Hypothalamus (tissue), 51 donors: Measurements from ENCODE around the gene GPHN.
"Not testable (repeated sequence)": the region's sequence is repeated elsewhere in the genome, so short reads cannot be mapped to it uniquely, and the experiment has no call there.

ENCODE experiments used
- DNase-seq, 51 donors: peaks; one replicate each; lab custom pipeline; 2025; lab: John Stamatoyannopoulos, UW

Gene GPHN

DNA sequence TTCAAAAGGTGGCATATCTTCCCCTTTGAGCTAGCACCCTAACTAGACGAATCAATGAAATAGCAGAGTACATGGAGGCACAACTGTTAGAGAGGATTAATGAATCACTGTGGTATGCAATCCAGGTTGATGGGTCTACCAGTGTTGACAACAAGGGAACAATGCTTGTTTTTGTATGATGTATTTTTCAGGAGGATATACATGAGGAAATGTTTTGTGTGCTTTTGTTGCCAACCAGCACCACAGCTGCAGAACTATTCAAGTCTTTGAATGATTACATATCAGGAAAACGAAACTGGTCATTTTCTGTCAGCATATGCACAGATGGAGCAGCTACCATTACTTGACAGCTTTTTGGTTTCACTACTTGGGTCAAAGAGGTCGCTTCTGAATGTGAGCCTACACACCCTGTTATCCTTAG, 142.6 kb downstream of the GPHN start:
- no peak for DNase-seq

DNA sequence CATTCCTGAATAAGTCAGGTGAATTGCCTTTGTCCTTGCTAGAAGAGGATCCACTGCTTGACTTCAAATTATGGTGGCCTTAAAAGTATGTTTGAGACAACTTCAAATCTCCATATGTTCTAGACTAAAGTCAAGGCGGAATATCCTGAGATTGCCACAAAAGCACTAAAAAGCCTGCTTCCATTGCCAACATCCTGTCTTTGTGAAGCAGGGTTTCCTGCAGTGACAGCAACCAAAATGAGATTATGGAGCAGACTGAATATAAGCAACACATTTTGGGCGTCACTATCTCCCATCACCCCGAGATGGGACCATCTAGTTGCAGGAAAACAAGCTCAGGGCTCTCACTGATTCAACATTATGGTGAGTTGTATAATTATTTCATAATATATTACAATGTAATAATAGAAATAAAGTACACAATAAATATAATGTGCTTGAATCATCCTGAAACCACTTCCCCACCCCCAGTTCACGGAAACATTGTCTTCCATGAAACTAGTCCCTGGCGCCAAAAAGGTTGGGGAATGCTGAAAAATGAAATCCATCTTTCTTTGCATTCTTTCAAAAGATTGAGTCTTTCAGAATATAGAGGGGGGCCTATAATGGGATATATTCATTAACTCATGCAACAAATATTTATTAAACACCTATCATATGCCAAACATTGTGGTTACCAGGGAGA, 143.7 kb downstream of the GPHN start:
- no peak for DNase-seq

DNA sequence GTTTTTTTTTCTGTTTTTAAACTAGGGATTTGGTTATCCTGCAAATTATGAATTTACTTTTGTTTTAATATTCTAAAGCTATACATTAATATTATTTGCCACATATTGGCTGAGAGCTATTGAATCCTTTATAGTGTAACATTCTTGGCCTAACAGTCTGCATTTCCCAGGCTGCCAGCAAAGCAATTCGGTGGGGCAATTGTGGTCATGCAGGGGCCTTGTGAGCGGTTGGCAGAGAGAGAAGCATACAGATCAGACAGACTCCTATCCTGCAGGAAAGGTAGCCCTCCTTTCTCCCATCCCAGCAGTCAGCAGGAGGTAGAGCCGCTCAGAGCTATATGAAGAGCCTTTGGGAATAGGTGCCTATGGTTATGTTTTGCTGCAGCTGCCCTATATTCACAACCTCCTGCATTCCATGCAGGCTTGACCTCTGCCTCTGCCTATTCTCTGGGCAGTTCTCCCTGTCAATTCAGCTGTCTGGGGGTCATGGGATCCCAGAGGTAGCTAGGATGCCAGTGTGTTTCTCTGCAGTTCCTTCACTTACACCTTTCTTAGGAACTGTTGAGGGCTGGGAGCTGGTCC, 144.7 kb downstream of the GPHN start:
- DNase-seq = peak in 9 of 51 donors; percentile 1 to 20 (median 8)

DNA sequence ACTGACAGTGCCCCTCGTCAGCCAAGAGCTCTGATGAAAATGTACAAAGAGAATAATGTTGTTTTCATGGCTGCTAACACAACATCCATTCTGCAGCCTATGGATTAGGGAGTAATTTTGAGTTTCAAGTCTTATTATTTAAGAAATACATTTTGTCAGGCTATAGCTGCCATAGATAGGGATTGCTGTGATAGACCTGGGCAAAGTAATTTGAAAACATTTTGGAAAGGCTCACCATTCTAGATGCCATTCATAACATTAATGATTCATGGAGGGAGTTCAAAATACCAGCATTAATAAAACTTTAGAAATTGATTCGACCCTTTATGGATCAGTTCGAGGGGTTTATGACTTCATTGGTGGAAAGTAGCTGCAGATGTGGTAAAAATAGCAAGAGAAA, 149.8 kb downstream of the GPHN start:
- DNase-seq = no peak

DNA sequence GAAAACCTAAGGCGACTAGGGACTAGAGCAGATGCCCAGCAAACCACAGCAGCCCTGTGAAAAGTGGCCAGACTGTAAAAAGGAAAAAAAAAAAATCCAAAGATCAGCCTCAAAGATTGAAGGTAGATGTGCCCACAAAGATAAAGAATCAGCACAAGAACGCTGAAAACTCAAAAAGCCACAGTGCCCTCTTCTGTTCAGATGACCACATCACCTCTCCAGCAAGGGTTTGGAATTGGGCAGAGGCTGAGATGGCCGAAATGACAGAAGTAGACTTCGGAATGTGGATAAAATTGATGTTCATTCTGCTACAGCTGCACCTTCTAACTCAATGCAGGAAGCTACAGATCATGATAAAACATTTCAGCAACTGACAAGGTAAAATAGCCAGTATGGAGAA, 154.4 kb downstream of the GPHN start:
- no peak for DNase-seq

DNA sequence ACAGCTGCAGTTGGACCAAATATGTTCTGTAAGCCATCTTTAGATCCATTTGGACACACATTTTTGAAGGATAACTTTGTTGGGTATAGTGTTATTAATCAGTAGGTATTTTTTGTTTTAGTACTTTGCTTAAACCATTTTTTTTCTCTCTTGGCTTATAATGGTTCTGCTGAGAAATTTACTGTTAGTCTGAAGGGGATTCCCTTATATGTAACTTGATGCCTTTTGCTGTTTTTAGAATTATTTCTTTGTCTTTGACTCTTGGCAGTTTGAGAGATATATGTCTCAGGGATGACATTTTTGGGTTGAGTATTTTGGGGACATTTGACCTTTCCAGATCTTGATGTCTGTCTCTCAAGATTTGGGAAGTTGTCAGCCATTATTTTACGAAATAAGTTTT, 169.8 kb downstream of the GPHN start:
- DNase-seq = no peak

DNA sequence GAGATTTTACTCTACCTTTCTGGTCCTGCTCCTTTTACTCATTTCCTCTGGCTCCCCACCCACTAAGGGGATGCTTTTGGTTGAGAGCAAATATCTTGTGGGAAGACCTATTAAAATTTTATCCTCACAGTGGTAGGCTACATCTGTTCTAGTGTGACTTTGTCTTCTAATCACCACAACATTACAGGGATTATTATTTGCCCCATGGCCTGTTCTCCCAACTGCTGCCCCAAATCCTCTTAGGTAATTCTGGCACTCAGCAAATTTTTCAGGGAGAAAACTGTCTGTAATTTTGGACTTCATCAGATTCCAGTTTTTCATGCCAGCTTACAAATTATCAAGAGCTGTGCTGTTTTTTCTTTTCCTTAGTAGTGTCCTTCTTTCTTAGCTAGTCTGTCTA, 172.3 kb downstream of the GPHN start:
- no peak for DNase-seq

DNA sequence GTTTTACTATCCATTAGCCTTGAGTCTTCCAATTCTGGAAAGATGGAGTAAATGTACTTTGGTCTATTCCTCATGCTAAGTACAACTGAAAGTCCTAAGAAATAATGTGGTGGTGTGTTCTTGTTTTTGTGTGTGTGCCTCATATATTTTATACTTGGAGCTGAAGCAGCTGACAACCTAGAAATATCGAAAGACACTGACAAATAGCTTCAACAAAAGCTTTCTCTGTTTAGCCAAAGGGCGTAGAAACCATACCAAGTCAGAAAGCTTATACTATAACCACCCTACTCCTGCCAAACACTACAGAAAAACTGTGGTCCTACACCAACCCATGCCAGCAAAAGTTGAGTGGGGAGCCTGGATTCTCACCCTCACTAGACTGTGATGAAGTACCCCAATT, 188.4 kb downstream of the GPHN start:
- no peak for DNase-seq

DNA sequence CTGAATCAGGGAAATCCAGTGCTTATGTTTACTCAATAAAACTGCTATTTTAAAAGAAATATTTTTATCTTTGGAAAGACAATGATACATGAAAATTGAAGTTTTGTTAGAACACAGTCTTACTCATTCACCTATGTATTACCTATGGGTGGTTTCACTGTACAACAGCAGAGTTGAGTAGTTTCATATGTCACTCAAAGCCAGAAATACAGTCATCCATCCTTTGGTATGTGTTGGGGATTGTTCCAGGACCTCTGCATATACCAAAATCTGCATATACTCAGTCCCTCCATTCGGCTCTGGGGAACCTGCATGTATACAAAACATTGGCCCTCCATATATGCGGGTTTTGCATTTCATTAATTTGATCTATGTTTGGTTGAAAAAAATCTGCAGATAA, 190.6 kb downstream of the GPHN start:
- DNase-seq = no peak

DNA sequence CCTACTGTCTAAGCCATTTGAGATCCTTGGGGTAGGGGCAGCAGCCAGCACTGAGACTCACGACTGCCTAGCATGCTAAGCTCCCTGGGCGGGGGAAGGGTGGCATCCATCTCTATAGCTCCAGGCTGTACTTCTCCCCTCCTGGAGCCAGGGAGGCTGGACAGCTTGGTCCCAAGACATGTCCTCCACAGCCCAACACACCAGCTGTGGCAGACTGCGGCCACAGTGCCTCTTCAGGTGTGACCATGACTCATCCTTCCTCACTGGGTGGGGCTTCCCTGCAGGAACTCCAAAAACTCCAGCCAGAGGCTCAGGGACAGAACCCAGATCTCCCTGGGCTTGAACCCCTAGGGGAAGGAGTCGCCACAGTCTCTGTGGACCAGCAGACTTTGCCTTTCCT, 193.9 kb downstream of the GPHN start:
- no peak for DNase-seq

DNA sequence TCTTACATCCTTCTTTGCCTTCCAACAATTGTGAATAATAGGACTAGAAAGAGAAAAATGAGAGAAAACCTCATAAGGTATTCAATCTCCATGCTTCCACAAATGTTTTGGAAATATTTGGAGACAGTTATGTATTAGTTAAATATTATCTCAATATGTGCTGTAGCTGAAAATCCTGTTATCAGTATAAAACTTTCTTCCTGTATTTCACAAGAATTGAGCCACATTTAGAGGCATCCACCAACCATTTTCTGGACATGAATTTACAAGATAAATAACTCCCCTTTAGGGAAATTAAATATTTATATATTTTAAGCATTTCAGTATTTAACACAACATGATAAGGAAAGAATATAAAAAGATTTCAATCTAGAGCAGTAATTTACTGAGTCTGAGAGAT, 200.3 kb downstream of the GPHN start:
- no peak for DNase-seq

DNA sequence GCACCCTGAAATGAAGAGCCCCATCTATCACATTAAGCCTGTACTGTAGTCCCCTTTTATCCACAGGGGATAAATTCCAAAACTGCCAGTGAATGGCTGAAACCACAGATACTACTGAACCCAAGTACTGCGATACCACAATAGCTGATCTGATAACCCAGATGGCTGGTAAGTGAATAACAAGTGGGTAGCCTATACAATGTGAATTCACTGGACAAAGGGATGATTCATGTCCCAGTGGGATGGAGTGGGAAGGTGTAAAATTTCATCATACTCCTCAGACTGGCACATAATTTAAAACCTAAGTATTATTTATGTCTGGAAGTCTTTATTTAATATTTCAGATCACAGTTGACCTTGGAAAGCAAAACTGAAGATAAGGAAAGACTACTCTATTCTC, 201.3 kb downstream of the GPHN start:
- peak in 2 of 51 donors; percentile 1 to 2 for DNase-seq

DNA sequence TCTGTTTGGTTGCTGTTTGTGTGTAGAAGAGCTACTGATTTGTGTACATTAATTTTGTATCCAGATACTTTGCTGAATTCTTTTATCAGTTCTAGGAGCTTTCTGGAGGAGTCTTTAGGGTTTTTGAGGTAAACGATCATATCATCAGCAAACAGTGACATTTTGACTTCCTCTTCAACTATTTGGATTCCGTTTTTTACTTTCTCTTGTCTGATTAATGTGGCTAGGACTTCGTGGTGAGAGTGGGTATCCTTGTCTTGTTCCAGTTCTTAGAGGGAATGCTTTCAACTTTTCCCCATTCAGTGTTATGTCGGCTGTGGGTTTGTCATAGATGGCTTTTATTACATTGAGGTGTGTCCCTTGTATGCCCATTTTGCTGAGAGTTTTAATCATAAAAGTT, 206.3 kb downstream of the GPHN start:
- DNase-seq = not testable (repeated sequence)

DNA sequence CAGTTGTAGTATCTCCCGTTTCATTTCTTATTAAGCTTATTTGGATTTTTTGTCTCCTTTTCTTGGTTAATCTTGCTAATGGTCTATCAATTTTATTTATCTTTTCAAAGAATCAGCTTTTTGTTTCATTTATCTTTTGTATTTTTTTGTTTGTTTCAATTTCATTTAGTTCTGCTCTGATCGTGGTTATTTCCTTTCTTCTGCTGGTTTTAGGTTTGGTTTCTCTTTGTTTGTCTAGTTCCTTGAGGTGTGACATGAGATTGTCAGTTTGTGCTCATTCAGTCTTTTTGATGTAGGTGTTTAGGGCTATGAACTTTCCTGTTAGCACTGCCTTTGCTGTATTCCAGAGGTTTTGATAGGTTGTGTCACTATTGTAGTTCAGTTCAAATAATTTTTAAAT, 207.4 kb downstream of the GPHN start:
- not testable (repeated sequence) for DNase-seq

DNA sequence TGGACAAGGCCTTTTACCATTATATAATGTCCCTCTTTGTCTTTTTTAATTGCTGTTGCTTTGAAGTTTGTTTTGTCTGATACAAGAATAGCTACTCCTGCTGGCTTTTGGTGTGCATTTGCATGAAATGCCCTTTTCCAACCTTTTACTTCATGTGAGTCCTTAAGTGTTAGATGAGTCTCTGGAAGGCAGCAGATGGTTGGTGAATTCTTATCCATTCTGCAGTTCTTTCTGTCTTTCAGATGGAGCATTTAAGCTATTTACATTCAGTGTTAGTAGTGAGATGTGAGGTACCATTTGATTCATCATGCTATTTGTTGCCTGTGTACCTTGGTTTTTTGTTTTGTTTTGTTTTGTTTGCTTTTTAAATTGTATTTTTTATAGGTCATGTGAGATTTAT, 208.3 kb downstream of the GPHN start:
- no peak for DNase-seq

DNA sequence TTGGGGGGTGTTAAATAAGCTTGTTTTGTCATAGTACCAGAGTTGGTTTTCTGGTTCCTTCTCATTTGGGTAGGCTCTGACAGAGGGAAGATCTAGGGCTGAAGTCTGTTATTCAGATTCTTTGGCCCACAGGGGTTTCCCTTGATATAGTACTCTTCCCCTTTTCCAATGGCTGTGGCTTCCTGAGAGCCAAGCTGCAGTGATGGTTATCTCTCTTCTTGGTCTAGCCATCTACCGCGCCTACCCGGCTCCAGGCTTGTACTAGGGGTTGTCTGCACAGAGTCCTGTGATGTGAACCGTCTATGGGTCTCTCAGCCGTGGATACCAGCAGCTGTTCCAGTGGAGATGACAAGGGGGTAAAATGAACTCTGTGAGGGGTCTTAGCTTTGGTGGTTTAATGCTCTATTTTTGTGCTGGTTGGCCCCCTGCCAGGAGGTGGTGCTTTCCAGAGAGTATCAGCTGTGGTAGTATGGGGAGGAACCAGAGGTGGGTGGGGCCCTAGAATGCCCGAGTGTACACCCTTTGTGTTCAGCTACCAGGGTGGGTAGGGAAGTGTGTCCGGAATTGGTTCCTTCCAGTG, 209.7 kb downstream of the GPHN start:
- no peak for DNase-seq

DNA sequence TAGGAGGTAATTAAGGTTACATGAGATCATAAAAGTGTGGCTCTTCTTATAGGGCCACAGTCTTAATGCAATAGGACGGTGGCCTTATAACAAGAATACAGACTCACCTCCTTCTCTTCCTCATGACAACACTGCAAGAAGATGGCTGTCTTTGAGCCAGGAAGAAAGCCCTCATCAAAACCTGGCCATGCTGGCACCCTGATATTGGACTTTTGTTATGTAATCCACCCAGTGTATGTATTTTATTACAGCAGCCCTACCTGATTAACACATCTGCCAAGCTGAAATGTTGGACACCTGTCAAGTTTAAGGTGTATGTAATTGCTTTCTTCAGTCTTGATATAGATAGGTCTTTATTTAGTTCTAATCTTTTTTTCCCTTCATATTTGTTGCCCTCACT, 217.0 kb downstream of the GPHN start:
- DNase-seq = no peak

DNA sequence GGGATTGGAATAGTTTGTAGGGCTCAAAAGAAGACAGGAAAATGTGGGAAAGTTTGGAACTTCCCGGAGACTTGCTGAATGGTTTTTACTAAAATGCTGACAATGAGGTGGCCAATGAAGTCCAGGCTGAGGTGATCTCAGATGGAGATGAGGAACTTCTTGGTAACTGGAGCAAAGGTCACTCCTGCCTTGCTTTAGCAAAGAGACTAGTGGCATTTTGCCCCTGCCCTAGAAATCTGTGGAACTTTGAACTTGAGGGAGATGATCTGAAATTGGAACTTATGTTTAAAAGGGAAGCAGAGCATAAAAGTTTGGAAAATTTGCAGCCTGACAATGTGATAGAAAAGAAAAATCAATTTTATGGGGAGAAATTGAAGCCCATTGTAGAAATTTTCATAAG, 223.4 kb downstream of the GPHN start:
- not testable (repeated sequence) for DNase-seq

DNA sequence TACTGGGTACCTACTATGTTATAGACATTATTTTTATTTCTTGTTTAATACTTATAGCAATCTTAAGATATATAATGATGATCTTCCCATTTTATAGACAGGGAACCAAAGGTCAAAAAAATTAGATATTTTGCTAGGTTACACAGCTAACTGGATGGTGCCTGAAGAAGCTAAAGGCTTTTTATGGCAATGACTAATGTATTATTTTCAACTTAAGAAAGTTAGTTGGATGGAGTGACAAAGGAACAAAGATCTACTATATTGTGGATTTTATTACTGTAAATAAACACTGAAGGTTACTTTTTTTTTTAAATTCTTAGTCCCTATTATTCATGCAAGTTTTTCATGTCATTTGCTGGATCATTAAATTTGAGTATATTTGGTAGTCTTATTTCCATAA, 227.9 kb downstream of the GPHN start:
- DNase-seq = no peak

DNA sequence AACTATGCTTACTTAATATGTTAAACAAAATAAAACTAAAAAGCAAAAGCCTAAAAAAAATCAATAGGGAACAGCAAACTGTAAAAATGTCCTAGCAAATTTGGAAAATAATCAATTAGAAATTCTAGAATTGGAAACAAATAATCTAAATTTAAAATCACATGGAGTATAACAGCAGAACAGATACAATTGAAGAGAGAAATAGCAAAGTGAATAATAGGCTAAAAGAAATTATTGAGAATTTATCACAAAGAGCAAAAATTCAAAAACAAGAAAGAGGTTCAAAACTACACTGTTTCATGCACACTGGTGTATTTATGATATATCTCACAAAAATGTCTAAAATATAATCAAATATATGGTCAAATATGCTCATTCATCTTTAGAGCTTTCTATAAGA, 231.9 kb downstream of the GPHN start:
- DNase-seq = no peak

DNA sequence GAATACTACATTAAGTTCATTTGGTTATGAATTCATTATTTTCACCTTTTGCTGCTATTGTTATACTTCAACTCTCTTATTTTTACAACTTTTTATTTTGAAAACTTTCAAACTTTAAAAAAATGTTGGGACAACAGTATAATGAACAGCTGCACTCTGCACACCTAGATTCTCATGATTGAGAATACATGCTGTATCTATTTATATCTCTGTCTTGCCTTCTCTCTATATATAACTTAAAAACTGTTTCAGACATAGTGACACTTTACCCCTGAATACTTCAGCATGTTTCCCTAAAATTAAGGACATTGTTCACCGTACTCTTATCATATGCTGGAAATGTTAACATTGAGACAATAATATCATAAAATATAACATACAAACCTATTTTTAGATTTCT, 237.1 kb downstream of the GPHN start:
- DNase-seq = no peak

DNA sequence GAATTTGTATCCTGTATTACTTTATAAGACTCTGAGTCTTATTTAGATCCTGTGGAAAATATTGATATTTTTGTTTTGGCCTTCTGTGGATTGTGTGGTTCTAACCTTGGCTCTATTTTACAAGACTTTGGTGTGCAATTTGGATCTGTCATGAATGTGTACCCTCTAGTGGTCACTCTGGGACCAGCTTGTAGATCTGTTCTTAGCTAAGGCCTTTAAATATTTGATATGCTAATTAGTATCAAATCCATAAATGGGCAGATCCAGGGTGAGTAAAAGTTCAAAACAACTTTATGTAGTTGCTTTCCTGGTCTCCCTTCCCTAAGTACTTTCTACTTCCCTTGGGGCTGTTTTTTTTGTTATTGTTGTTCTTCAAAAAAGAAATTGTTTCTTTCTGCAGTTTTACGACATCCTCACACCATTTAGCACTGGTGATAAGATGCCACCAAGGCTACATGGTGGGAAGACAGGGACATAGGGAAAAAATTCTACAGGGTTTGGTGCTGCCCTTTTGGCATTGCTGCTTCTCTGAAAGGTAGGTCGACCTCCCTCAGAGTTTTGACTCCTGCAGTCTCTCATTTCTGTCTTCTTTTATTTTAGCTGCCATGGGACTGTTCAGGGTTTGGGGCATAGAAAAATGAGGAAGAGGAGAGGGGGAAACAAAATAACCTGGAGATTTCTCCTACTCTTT, 238.5 kb downstream of the GPHN start:
- DNase-seq = peak in 5 of 51 donors; percentile 0 to 3 (median 1)
